ENCODE results near the gene SPSB1.
A peak's percentile ranks its signal among the peaks of the same experiment; 100 is the strongest.

The SPSB1 gene

GRCh38 chr1:9260059-9260766, 32.5 kb upstream of the SPSB1 start:
- no peak for DNase-seq (ENCODE audit: low read depth in 3 of 3)

GRCh38 chr1:9261496-9261895, 31.2 kb upstream of the SPSB1 start:
- DNase-seq (ENCODE audit: low read depth in 3 of 3), result no peak

GRCh38 chr1:9262096-9262986, 30.4 kb upstream of the SPSB1 start:
- no peak for DNase-seq (ENCODE audit: low read depth in 3 of 3)

- no peak for DNase-seq (ENCODE audit: low read depth in 3 of 3)
These were observed 29.3 kb upstream of the SPSB1 start for GRCh38 chr1:9263276-9263855.

- DNase-seq (ENCODE audit: low read depth in 3 of 3), result no peak
These were observed 28.5 kb upstream of the SPSB1 start for GRCh38 chr1:9263984-9264872.

GRCh38 chr1:9265037-9265436, 27.7 kb upstream of the SPSB1 start:
- no peak for DNase-seq (ENCODE audit: low read depth in 3 of 3)

- no peak for DNase-seq (ENCODE audit: low read depth in 3 of 3)
These were observed 26.7 kb upstream of the SPSB1 start for GRCh38 chr1:9265968-9266367.

- no peak for DNase-seq (ENCODE audit: low read depth in 3 of 3)
These were observed 25.4 kb upstream of the SPSB1 start for GRCh38 chr1:9267352-9267686.

GRCh38 chr1:9267827-9268581, 24.7 kb upstream of the SPSB1 start:
- DNase-seq (ENCODE audit: low read depth in 3 of 3), result no peak

- DNase-seq (ENCODE audit: low read depth in 3 of 3), result no peak
These were observed 23.6 kb upstream of the SPSB1 start for GRCh38 chr1:9269078-9269501.

GRCh38 chr1:9269721-9270120, 23.0 kb upstream of the SPSB1 start:
- DNase-seq (ENCODE audit: low read depth in 3 of 3), result no peak

GRCh38 chr1:9270290-9270883, 22.3 kb upstream of the SPSB1 start:
- DNase-seq (ENCODE audit: low read depth in 3 of 3), result no peak

GRCh38 chr1:9271283-9271682, 21.4 kb upstream of the SPSB1 start:
- DNase-seq (ENCODE audit: low read depth in 3 of 3), result no peak

GRCh38 chr1:9271861-9272595, 20.7 kb upstream of the SPSB1 start:
- no peak for DNase-seq (ENCODE audit: low read depth in 3 of 3)

- no peak for DNase-seq (ENCODE audit: low read depth in 3 of 3)
These were observed 19.5 kb upstream of the SPSB1 start for GRCh38 chr1:9273177-9273576.

- no peak for DNase-seq (ENCODE audit: low read depth in 3 of 3)
These were observed 17.5 kb upstream of the SPSB1 start for GRCh38 chr1:9275161-9275560.

GRCh38 chr1:9275567-9276034, 17.1 kb upstream of the SPSB1 start:
- peak; percentile 58 to 89 (median 78) for DNase-seq (ENCODE audit: low read depth in 3 of 3)

- DNase-seq (ENCODE audit: low read depth in 3 of 3), result no peak
These were observed 14.6 kb upstream of the SPSB1 start for GRCh38 chr1:9278116-9278515.

- no peak for DNase-seq (ENCODE audit: low read depth in 3 of 3)
These were observed 14.0 kb upstream of the SPSB1 start for GRCh38 chr1:9278585-9279153.
